K562 (cell line): Measurements from ENCODE around the gene CERS4. TPM values are rescaled to one million over a fixed set of nuclear protein-coding genes. Genes with fewer than 3 reads are reported as not detected.

Experiments used
- ATAC-seq: fragments of 200-7000 bp; cut with Tn5 transposase; 3 replicates; pipeline ENCODE4 v1.9.1; 2020; ENCODE audit warnings: moderate library complexity
- BruUV-seq: library from RNA; stranded (reverse); fragments of 400-500 nt; replicated peaks from 2 replicates; lab custom pipeline; 2021; lab: Mats Ljungman, UMichigan
- CTCF ChIA-PET: fragments of 300-600 bp; formaldehyde crosslinking; extraction: SDS; loops from one replicate; lab custom pipeline; 2021; ENCODE audit warnings: low intra/inter-chr PET ratio; lab: Yijun Ruan, JAX
- POLR2A ChIA-PET: fragments of 300-600, 350-650 bp; sonication (Branson Sonifier 250); formaldehyde crosslinking; extraction: SDS; loops from one replicate; lab custom pipeline; 2021; ENCODE audit warnings: antibody characterized with exemption, inconsistent platforms; lab: Yijun Ruan, JAX
- DNase-seq, 4 experiments: peaks; one replicate each; pipeline versions ENCODE4 v3.0.0 to v3.0.0-alpha.2; 2011 to 2018; ENCODE audit warnings: low spot score in 3 of 4, mixed read lengths in 3 of 4; ENCODE audit errors: extremely low read depth in 1 of 4
- FAIRE-seq: peaks from 2 replicates; lab custom pipeline; 2011; peaks lifted over from hg19 to GRCh38; lab: Jason Lieb, UNC
- H2AFZ ChIP-seq: 2 replicates; pipeline ENCODE4 v1.6.0; 2011; ENCODE audit warnings: low read depth, low read length, control low read depth, inconsistent platforms
- H3K27ac ChIP-seq: fragments of 200-600 bp; 3 replicates; pipeline ENCODE4 v1.8.0; 2011; ENCODE audit warnings: low read depth, mild to moderate bottlenecking, control low read depth, inconsistent platforms, low read length, moderate library complexity, mixed read lengths; ENCODE audit errors: extremely low read depth
- H3K27me3 ChIP-seq, 2 experiments: fragments of 300-600 bp in 1 of 2; 2 replicates in 1 of 2; 3 replicates in 1 of 2; pipeline versions ENCODE4 v1.6.0 to v1.8.0; 2011; ENCODE audit warnings: inconsistent platforms in 2 of 2, low read length in 2 of 2, mild to moderate bottlenecking in 1 of 2, mixed read lengths in 1 of 2, moderate library complexity in 1 of 2; ENCODE audit not compliant: control insufficient read depth in 2 of 2, insufficient read depth in 2 of 2
- H3K36me3 ChIP-seq: fragments of 300-600 bp; 3 replicates; pipeline ENCODE4 v1.8.0; 2011; ENCODE audit warnings: mild to moderate bottlenecking, low read length, inconsistent platforms; ENCODE audit not compliant: control insufficient read depth, insufficient read depth
- H3K4me1 ChIP-seq, 2 experiments: fragments of 200-600 bp in 1 of 2; replicated peaks in 1 of 2; 2 replicates in 1 of 2; 3 replicates in 1 of 2; pipeline versions ENCODE4 v1.5.1 to v1.8.0; 2011; ENCODE audit warnings: inconsistent platforms in 2 of 2, low read length in 2 of 2, mild to moderate bottlenecking in 1 of 2, mixed read lengths in 1 of 2, moderate library complexity in 1 of 2; ENCODE audit not compliant: control insufficient read depth in 2 of 2, insufficient read depth in 2 of 2
- H3K4me2 ChIP-seq: 2 replicates; pipeline ENCODE4 v1.6.1; 2011; ENCODE audit warnings: low read length, control low read depth, inconsistent platforms, mixed read lengths; ENCODE audit not compliant: insufficient read depth
- H3K4me3 ChIP-seq: fragments of 200-600 bp; sonication (generic), shearing (Covaris generic); 2 replicates; pipeline ENCODE4 v1.5.1; 2016; ENCODE audit warnings: control low read depth, inconsistent platforms
- H3K79me2 ChIP-seq: fragments of 200-600 bp; 3 replicates; pipeline ENCODE4 v1.8.0; 2011; ENCODE audit warnings: low read length, inconsistent platforms; ENCODE audit not compliant: control insufficient read depth, insufficient read depth
- H3K9ac ChIP-seq, 2 experiments: 2 replicates each; pipeline versions ENCODE4 v1.6.0 to v1.6.1; 2011; ENCODE audit warnings: low read depth in 2 of 2, low read length in 2 of 2, control low read depth in 1 of 2, inconsistent platforms in 1 of 2, mild to moderate bottlenecking in 1 of 2, mixed read lengths in 1 of 2; ENCODE audit not compliant: insufficient read depth in 1 of 2
- H3K9me1 ChIP-seq: one replicate; pipeline ENCODE4 v1.6.0; 2011; ENCODE audit warnings: inconsistent platforms, mild to moderate bottlenecking, low read length, moderate library complexity; ENCODE audit not compliant: control insufficient read depth, insufficient read depth
- H3K9me3 ChIP-seq: replicated peaks from 2 replicates; pipeline ENCODE4 v1.5.1; 2011; ENCODE audit warnings: low read depth, low read length, inconsistent platforms; ENCODE audit not compliant: control insufficient read depth, insufficient read depth
- H4K20me1 ChIP-seq: replicated peaks from 2 replicates; pipeline ENCODE4 v1.6.1; 2011; ENCODE audit warnings: low read length, inconsistent platforms, mixed read lengths; ENCODE audit not compliant: control insufficient read depth, insufficient read depth
- ASH1L ChIP-seq: fragments of 450-650 bp; IDR thresholded peaks from 2 replicates; pipeline ENCODE4 v1.6.1; 2018; ENCODE audit warnings: borderline replicate concordance, mild to moderate bottlenecking, low read depth; ENCODE audit not compliant: partially characterized antibody
- CHD4 ChIP-seq: fragments of 200-600 bp; sonication (generic); IDR thresholded peaks from 3 replicates; pipeline ENCODE4 v1.6.1; 2012; ENCODE audit warnings: low read depth, mild to moderate bottlenecking, mixed read lengths, low read length, inconsistent platforms; ENCODE audit not compliant: insufficient read depth, insufficient replicate concordance, poor library complexity, severe bottlenecking
- IFI16 ChIP-seq: fragments of 250-450 bp; sonication (Bioruptor Pico); IDR thresholded peaks from 2 replicates; pipeline ENCODE4 v2.1.2; 2022; ENCODE audit warnings: mild to moderate bottlenecking, inconsistent platforms
- KLF6 ChIP-seq: fragments of 250-450 bp; sonication (Bioruptor Pico); IDR thresholded peaks from 2 replicates; pipeline ENCODE4 v1.4.0; 2020; ENCODE audit warnings: mild to moderate bottlenecking, moderate library complexity, borderline replicate concordance
- MXI1 ChIP-seq: IDR thresholded peaks from 2 replicates; pipeline ENCODE4 v1.6.1; 2011; ENCODE audit warnings: low read depth, mild to moderate bottlenecking, improper control_type of control experiment, low read length
- NFIC ChIP-seq: fragments of 450-650 bp; IDR thresholded peaks from 2 replicates; pipeline ENCODE4 v1.6.1; 2017; ENCODE audit warnings: mild to moderate bottlenecking, inconsistent platforms
- PTRF ChIP-seq: fragments of 450-650 bp; IDR thresholded peaks from 2 replicates; pipeline ENCODE4 v1.6.1; 2016; ENCODE audit warnings: mild to moderate bottlenecking, missing genetic modification characterization, missing compliant biosample characterization
- RBBP5 ChIP-seq: fragments of 200-600 bp; sonication (generic); IDR thresholded peaks from 2 replicates; pipeline ENCODE4 v1.6.1; 2012; ENCODE audit warnings: borderline replicate concordance, mild to moderate bottlenecking, low read length, control low read depth, inconsistent platforms; ENCODE audit not compliant: insufficient read depth, poor library complexity, severe bottlenecking
- RBFOX2 ChIP-seq: fragments of 200-400 bp; formaldehyde crosslinking; IDR thresholded peaks from 2 replicates; pipeline ENCODE4 v1.6.1; 2017; ENCODE audit warnings: low read depth, mild to moderate bottlenecking, low read length, moderate library complexity
- SMARCE1 ChIP-seq: fragments of 450-650 bp; IDR thresholded peaks from 2 replicates; pipeline ENCODE4 v1.7.1; 2016; ENCODE audit warnings: mild to moderate bottlenecking
- TAF9B ChIP-seq: fragments of 450-650 bp; IDR thresholded peaks from 2 replicates; pipeline ENCODE4 v1.6.1; 2018; ENCODE audit warnings: mild to moderate bottlenecking; ENCODE audit not compliant: partially characterized antibody
- U2AF1 ChIP-seq: fragments of 200-400 bp; formaldehyde crosslinking; optimal IDR thresholded peaks from 2 replicates; pipeline ENCODE3; 2017; ENCODE audit warnings: mild to moderate bottlenecking, low read depth, low read length, moderate library complexity
- ZNF23 ChIP-seq: fragments of 250-450 bp; sonication (Bioruptor Pico); IDR thresholded peaks from 2 replicates; pipeline ENCODE4 v1.4.0; 2020; ENCODE audit warnings: mild to moderate bottlenecking
- WGBS: fragments of 100-300 bp; shearing (Covaris generic); methylation state at CpG from one replicate; pipeline ENCODE4 v1.1.6; 2016; ENCODE audit warnings: low coverage, mixed read lengths; ENCODE audit not compliant: insufficient coverage; ENCODE audit errors: missing lambda C conversion rate; 5-methylcytosine and 5-hydroxymethylcytosine counted together
- in situ Hi-C: fragments of 300-500 bp; cut with MboI; formaldehyde crosslinking; loops from 4 replicates; pipeline ENCODE4 v1.15.0; 2018; ENCODE audit warnings: inconsistent platforms, mixed read lengths
- intact Hi-C: fragments of 100-400 bp; cut with micrococcal nuclease; formaldehyde crosslinking; loops from 2 replicates; pipeline ENCODE4 v1.14.2; 2022
- polyA plus RNA-seq, 8 experiments: library from polyadenylated mRNA; depleted of rRNA in 4 of 8; stranded (reverse) in 5 of 8; unstranded in 3 of 8; fragments of >200 nt; fragmentation: Nextera tagmentation in 2 of 8; fragmentation: Illumina TruSeq in 1 of 8; extraction: Ambion mirVana in 2 of 8; extraction: Trizol in 1 of 8; gene quantifications; 2 replicates each; pipeline versions ENCODE4 v1.2.1 to v1.2.3, GENCODE V29; 2011 to 2014; ENCODE audit warnings: inconsistent platforms in 1 of 8, missing spikeins in 1 of 8
- total RNA-seq, 7 experiments: library from RNA; depleted of rRNA in 6 of 7; stranded (reverse); fragments of >200 nt in 6 of 7; fragmentation: Illumina TruSeq in 2 of 7; extraction: Trizol in 2 of 7; gene quantifications; 2 replicates each; pipeline versions ENCODE4 v1.2.1 to v1.2.3, GENCODE V29; 2011 to 2021; ENCODE audit warnings: low replicate concordance in 1 of 7
- TF ChIP-seq, protein P1 (sequence below): fragments of 250-450 bp; sonication (Bioruptor Pico); IDR thresholded peaks from 2 replicates; pipeline ENCODE4 v1.8.0; 2021; ENCODE audit warnings: borderline replicate concordance, mild to moderate bottlenecking, moderate library complexity; ENCODE audit not compliant: poor library complexity, severe bottlenecking
- TF ChIP-seq, protein P2 (sequence below): sonication (generic); formaldehyde crosslinking; IDR thresholded peaks from 2 replicates; pipeline ENCODE4 v1.8.0; 2023; ENCODE audit warnings: missing genetic modification reagents, mild to moderate bottlenecking, borderline replicate concordance

The CERS4 gene
- total and polyA plus RNA-seq, 9 of the 15 experiments (the other 6 are each of a cell fraction or from before 2014, with no cell fraction given) = 0.14 to 4.4 (median 2.9) TPM; not detected in 1

DNA sequence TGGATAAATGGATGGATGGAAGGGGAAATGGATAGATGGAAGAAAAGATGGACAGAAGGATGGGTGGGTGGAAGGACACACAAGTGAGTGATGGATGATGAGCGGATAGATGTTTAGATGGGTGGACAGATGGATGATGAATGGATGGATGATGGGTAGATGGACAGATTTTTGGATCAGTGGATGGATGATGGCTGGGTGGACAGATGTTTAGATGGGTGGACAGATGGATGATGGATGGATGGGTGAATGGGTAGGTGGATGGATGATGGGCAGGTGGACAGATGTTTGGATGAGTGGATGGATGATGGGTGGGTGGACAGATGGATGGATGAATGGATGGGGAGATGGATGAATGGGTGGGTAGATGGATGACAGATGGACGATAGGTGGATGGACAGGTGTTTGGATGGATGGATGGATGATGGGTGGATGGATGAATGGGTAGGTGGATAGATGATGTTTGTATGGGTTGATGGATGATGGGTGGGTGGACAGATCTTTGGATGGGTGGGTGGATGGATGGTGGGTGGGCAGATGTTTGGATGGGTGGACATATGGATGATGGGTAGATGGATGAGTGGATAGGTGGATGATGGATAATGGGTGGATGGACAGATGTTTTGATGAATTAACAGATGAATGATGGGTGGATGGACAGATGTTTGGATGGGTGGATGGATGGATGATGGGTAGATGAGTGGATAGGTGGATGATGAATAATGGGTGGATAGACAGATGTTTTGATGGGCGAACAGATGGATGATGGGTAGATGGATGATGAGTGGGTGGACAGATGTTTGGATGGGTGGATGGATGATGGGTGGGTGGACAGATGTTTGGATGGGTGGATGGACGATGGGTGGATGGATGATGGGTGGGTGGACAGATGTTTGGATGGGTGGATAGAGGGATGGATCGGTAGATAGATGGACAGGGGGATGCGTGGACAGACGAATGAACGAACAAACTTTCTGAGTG lies 39.5 kb downstream of the CERS4 start:
- BruUV-seq = no TSS peak
- DNase-seq (no peak), FAIRE-seq (no peak), ATAC-seq (no peak)
- H2AFZ ChIP-seq = no peak overlapping the region
- H3K9me3 ChIP-seq = peaks cover 2% of the 10 kb centered on the region; the same call in 1 of the 2 replicates
- no peaks in the 10 kb centered on the region; the same call in 1 of the 2 replicates for H4K20me1 ChIP-seq
- 6% methylated on average over 8 of the region's 8 CpGs for WGBS
- H3K36me3 ChIP-seq = no peaks in the 10 kb centered on the region
- H3K4me3 ChIP-seq = no peak overlapping the region
- CTCF ChIA-PET = no interaction called here
- in situ Hi-C loops = no loop called here
- H3K4me2 ChIP-seq = no peak overlapping the region
- POLR2A ChIA-PET = no interaction called here
- H3K79me2 ChIP-seq = no peaks in the 10 kb centered on the region
- no peak overlapping the region for H3K9ac ChIP-seq
- H3K9me1 ChIP-seq = no peaks in the 10 kb centered on the region
- H3K4me1 ChIP-seq = peaks cover under 1 to 11% of the 10 kb centered on the region in 2 experiments; a peak in 4 of 5 replicates
- H3K27ac ChIP-seq = no peak overlapping the region
- no peaks in the 10 kb centered on the region for H3K27me3 ChIP-seq
- intact Hi-C loops = no loop called here
- TF ChIP-seq ZNF23 (CRISPR knock-in tag) (no peak), MXI1 (no peak), SMARCE1 (no peak), CHD4 (no peak), RBFOX2 (no peak), U2AF1 (no peak), ASH1L (no peak), TAF9B (no peak), IFI16 (CRISPR knock-in tag) (no peak), KLF6 (no peak), PTRF (no peak), NFIC (no peak), RBBP5 (no peak)
- TF ChIP-seq, protein P1, sequence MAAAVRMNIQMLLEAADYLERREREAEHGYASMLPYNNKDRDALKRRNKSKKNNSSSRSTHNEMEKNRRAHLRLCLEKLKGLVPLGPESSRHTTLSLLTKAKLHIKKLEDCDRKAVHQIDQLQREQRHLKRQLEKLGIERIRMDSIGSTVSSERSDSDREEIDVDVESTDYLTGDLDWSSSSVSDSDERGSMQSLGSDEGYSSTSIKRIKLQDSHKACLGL (CRISPR knock-in tag) = no peak
- TF ChIP-seq, protein P2, sequence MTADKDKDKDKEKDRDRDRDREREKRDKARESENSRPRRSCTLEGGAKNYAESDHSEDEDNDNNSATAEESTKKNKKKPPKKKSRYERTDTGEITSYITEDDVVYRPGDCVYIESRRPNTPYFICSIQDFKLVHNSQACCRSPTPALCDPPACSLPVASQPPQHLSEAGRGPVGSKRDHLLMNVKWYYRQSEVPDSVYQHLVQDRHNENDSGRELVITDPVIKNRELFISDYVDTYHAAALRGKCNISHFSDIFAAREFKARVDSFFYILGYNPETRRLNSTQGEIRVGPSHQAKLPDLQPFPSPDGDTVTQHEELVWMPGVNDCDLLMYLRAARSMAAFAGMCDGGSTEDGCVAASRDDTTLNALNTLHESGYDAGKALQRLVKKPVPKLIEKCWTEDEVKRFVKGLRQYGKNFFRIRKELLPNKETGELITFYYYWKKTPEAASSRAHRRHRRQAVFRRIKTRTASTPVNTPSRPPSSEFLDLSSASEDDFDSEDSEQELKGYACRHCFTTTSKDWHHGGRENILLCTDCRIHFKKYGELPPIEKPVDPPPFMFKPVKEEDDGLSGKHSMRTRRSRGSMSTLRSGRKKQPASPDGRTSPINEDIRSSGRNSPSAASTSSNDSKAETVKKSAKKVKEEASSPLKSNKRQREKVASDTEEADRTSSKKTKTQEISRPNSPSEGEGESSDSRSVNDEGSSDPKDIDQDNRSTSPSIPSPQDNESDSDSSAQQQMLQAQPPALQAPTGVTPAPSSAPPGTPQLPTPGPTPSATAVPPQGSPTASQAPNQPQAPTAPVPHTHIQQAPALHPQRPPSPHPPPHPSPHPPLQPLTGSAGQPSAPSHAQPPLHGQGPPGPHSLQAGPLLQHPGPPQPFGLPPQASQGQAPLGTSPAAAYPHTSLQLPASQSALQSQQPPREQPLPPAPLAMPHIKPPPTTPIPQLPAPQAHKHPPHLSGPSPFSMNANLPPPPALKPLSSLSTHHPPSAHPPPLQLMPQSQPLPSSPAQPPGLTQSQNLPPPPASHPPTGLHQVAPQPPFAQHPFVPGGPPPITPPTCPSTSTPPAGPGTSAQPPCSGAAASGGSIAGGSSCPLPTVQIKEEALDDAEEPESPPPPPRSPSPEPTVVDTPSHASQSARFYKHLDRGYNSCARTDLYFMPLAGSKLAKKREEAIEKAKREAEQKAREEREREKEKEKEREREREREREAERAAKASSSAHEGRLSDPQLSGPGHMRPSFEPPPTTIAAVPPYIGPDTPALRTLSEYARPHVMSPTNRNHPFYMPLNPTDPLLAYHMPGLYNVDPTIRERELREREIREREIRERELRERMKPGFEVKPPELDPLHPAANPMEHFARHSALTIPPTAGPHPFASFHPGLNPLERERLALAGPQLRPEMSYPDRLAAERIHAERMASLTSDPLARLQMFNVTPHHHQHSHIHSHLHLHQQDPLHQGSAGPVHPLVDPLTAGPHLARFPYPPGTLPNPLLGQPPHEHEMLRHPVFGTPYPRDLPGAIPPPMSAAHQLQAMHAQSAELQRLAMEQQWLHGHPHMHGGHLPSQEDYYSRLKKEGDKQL = no peak
